ENCODE measurements around the gene TSHZ2.

Gene TSHZ2

GRCh38 chr20:53331151-53331973, 359.2 kb downstream of the TSHZ2 start:
- in situ Hi-C loops (cut with MboI; ENCODE audit: low pct_unique_long_range_greater_than_20kb, low sequenced_read_pairs): no loop called here
- DNase-seq: no peak

- no peak for DNase-seq
- in situ Hi-C loops (cut with MboI; ENCODE audit: low pct_unique_long_range_greater_than_20kb, low sequenced_read_pairs): no loop called here
Measured at GRCh38 chr20:53332022-53332837, 360.1 kb downstream of the TSHZ2 start.

GRCh38 chr20:53334861-53335260, 362.7 kb downstream of the TSHZ2 start:
- DNase-seq: no peak
- in situ Hi-C loops (cut with MboI; ENCODE audit: low pct_unique_long_range_greater_than_20kb, low sequenced_read_pairs): no loop called here

- no peak for DNase-seq
- in situ Hi-C loops (cut with MboI; ENCODE audit: low pct_unique_long_range_greater_than_20kb, low sequenced_read_pairs): no loop called here
Measured at GRCh38 chr20:53335555-53335954, 363.4 kb downstream of the TSHZ2 start.

- DNase-seq: no peak
- in situ Hi-C loops (cut with MboI; ENCODE audit: low pct_unique_long_range_greater_than_20kb, low sequenced_read_pairs): no loop called here
Measured at GRCh38 chr20:53336892-53337291, 364.7 kb downstream of the TSHZ2 start.

- DNase-seq: no peak
- in situ Hi-C loops (cut with MboI; ENCODE audit: low pct_unique_long_range_greater_than_20kb, low sequenced_read_pairs): no loop called here
Measured at GRCh38 chr20:53337390-53338101, 365.4 kb downstream of the TSHZ2 start.

GRCh38 chr20:53338716-53339115, 366.6 kb downstream of the TSHZ2 start:
- no peak for DNase-seq
- in situ Hi-C loops (cut with MboI; ENCODE audit: low pct_unique_long_range_greater_than_20kb, low sequenced_read_pairs): no loop called here

GRCh38 chr20:53342429-53342828, 370.3 kb downstream of the TSHZ2 start:
- no peak for DNase-seq

GRCh38 chr20:53343448-53343847, 371.3 kb downstream of the TSHZ2 start:
- in situ Hi-C loops (cut with MboI; ENCODE audit: low pct_unique_long_range_greater_than_20kb, low sequenced_read_pairs): no loop called here
- DNase-seq: no peak

More at GRCh38 chr20:53342429-53342828, 370.3 kb downstream of the TSHZ2 start:
- in situ Hi-C loops (cut with MboI; ENCODE audit: low pct_unique_long_range_greater_than_20kb, low sequenced_read_pairs): no loop called here

GRCh38 chr20:53344891-53345290, 372.7 kb downstream of the TSHZ2 start:
- no peak for DNase-seq
- in situ Hi-C loops (cut with MboI; ENCODE audit: low pct_unique_long_range_greater_than_20kb, low sequenced_read_pairs): no loop called here

GRCh38 chr20:53345536-53346334, 373.6 kb downstream of the TSHZ2 start:
- no peak for DNase-seq
- in situ Hi-C loops (cut with MboI; ENCODE audit: low pct_unique_long_range_greater_than_20kb, low sequenced_read_pairs): no loop called here

- in situ Hi-C loops (cut with MboI; ENCODE audit: low pct_unique_long_range_greater_than_20kb, low sequenced_read_pairs): no loop called here
- no peak for DNase-seq
Measured at GRCh38 chr20:53346335-53346648, 374.1 kb downstream of the TSHZ2 start.

- in situ Hi-C loops (cut with MboI; ENCODE audit: low pct_unique_long_range_greater_than_20kb, low sequenced_read_pairs): no loop called here
- no peak for DNase-seq
Measured at GRCh38 chr20:53349730-53350129, 377.6 kb downstream of the TSHZ2 start.

GRCh38 chr20:53352727-53353440, 380.7 kb downstream of the TSHZ2 start:
- DNase-seq: no peak
- in situ Hi-C loops (cut with MboI; ENCODE audit: low pct_unique_long_range_greater_than_20kb, low sequenced_read_pairs): no loop called here

GRCh38 chr20:53354314-53354713, 382.2 kb downstream of the TSHZ2 start:
- no peak for DNase-seq
- in situ Hi-C loops (cut with MboI; ENCODE audit: low pct_unique_long_range_greater_than_20kb, low sequenced_read_pairs): no loop called here

- in situ Hi-C loops (cut with MboI; ENCODE audit: low pct_unique_long_range_greater_than_20kb, low sequenced_read_pairs): no loop called here
- no peak for DNase-seq
Measured at GRCh38 chr20:53355790-53356189, 383.6 kb downstream of the TSHZ2 start.

- in situ Hi-C loops (cut with MboI; ENCODE audit: low pct_unique_long_range_greater_than_20kb, low sequenced_read_pairs): no loop called here
- DNase-seq: no peak
Measured at GRCh38 chr20:53359425-53359824, 387.3 kb downstream of the TSHZ2 start.

- DNase-seq: no peak
- in situ Hi-C loops (cut with MboI; ENCODE audit: low pct_unique_long_range_greater_than_20kb, low sequenced_read_pairs): no loop called here
Measured at GRCh38 chr20:53360852-53361251, 388.7 kb downstream of the TSHZ2 start.

- in situ Hi-C loops (cut with MboI; ENCODE audit: low pct_unique_long_range_greater_than_20kb, low sequenced_read_pairs): no loop called here
- no peak for DNase-seq
Measured at GRCh38 chr20:53362736-53363135, 390.6 kb downstream of the TSHZ2 start.
